ENCODE results near the gene KREMEN2.

The KREMEN2 gene

DNA sequence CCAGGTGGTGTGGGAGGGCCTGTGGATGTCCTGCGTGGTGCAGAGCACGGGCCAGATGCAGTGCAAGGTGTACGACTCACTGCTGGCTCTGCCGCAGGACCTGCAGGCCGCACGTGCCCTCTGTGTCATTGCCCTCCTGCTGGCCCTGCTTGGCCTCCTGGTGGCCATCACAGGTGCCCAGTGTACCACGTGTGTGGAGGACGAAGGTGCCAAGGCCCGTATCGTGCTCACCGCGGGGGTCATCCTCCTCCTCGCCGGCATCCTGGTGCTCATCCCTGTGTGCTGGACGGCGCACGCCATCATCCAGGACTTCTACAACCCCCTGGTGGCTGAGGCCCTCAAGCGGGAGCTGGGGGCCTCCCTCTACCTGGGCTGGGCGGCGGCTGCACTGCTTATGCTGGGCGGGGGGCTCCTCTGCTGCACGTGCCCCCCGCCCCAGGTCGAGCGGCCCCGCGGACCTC, 49.4 kb downstream of the KREMEN2 start:
- H3K9ac ChIP-seq (ENCODE audit: low read length) = no peak overlapping the region
- H3K36me3 ChIP-seq (ENCODE audit: low read length) = no peaks in the 10 kb centered on the region
- H3K9me2 ChIP-seq (replicated peaks; ENCODE audit: insufficient read depth, low read length) = no peaks in the 10 kb centered on the region
- H3K79me2 ChIP-seq (ENCODE audit: insufficient read depth, low read length) = no peaks in the 10 kb centered on the region
- no peaks in the 10 kb centered on the region for H3K9me3 ChIP-seq (ENCODE audit: insufficient read depth, low read length)
- no peak for TF ChIP-seq EZH2phosphoT487 (conservative IDR thresholded peaks at IDR 0.05; ENCODE audit: low read length)
- TF ChIP-seq, protein P1, sequence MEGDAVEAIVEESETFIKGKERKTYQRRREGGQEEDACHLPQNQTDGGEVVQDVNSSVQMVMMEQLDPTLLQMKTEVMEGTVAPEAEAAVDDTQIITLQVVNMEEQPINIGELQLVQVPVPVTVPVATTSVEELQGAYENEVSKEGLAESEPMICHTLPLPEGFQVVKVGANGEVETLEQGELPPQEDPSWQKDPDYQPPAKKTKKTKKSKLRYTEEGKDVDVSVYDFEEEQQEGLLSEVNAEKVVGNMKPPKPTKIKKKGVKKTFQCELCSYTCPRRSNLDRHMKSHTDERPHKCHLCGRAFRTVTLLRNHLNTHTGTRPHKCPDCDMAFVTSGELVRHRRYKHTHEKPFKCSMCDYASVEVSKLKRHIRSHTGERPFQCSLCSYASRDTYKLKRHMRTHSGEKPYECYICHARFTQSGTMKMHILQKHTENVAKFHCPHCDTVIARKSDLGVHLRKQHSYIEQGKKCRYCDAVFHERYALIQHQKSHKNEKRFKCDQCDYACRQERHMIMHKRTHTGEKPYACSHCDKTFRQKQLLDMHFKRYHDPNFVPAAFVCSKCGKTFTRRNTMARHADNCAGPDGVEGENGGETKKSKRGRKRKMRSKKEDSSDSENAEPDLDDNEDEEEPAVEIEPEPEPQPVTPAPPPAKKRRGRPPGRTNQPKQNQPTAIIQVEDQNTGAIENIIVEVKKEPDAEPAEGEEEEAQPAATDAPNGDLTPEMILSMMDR (IDR thresholded peaks at IDR 0.05; ENCODE audit: insufficient read depth, low read length, poor library complexity, severe bottlenecking) = no peak
- no peak overlapping the region for H3K4me3 ChIP-seq (ENCODE audit: insufficient read depth, low read length, poor library complexity, severe bottlenecking)
- H3F3A ChIP-seq (ENCODE audit: insufficient read depth) = no peaks in the 10 kb centered on the region
- no peak overlapping the region for H3K27ac ChIP-seq (ENCODE audit: low read depth, low read length)
- no peaks in the 10 kb centered on the region for H3K27me3 ChIP-seq (ENCODE audit: low read length)
- no peak overlapping the region for H2AFZ ChIP-seq (ENCODE audit: low read depth, low read length, severe bottlenecking)
- no peaks in the 10 kb centered on the region for H4K20me1 ChIP-seq (ENCODE audit: low read depth, low read length)
- H3K4me2 ChIP-seq (ENCODE audit: low read depth, low read length, poor library complexity, severe bottlenecking) = no peak overlapping the region

DNA sequence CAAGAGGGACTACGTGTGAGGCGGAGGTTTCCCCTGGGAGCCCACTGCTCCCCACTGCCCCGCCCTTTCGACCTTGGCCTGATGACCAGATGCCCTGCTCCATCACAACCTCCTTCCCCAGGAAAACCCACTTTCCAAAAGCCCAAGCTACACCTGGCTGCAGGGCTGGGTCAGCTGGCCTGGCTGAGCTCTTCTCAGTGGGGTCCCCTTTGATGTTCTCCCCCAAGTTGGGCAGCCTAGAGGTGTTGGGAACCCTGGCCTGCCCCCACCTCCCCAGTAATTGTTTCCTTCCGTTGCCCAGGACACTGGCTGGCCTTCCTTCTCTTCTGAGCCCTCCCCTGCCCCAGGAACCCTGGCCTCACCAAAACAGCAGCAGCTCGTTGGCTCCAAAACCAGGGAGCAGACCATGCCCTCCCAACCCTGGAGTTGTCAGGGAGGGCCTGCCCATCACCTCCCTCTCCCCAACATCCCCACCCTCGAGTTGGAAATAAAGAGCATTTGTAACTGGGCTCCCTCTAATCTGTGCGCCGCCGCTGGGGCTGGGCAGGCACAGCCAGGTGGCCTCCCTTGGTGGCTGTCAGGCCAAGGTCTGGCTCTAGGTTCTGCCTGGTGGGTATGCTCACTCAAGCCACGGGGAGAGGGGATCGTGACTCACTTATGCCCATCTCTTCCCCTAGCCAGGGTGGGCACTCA, 50.1 kb downstream of the KREMEN2 start:
- Histone ChIP-seq H3F3A (ENCODE audit: insufficient read depth) (no peaks in the 10 kb centered on the region), H3K4me2 (ENCODE audit: low read depth, low read length, poor library complexity, severe bottlenecking) (no peak overlapping the region), H3K27me3 (ENCODE audit: low read length) (no peaks in the 10 kb centered on the region)

DNA sequence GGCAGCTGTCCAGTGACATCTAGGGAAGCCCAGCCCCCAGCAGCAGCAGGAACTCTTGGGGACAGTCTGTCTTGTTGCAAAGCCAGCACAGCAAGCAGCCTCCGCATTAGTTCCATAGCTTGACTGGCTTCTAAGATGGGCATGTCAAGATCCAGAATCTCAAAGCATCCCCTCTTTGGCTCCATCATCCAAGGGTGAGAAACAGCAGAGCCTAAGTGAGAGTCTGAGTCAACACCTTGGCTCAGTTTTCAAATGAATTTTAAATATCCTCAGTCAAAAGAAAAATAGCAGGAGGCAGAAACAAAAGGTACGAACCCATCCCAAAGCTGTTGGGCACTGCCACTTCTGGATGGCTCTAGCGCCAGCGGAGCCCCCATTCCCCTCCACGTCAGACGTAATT, 50.9 kb downstream of the KREMEN2 start:
- H4K20me1 ChIP-seq (ENCODE audit: low read depth, low read length) = no peaks in the 10 kb centered on the region
- no peak overlapping the region for H2AFZ ChIP-seq (ENCODE audit: low read depth, low read length, severe bottlenecking)
- H3K4me2 ChIP-seq (ENCODE audit: low read depth, low read length, poor library complexity, severe bottlenecking) = no peak overlapping the region
- H3K9ac ChIP-seq (ENCODE audit: low read length) = no peak overlapping the region
- H3K9me2 ChIP-seq (replicated peaks; ENCODE audit: insufficient read depth, low read length) = no peaks in the 10 kb centered on the region
- H3K27ac ChIP-seq (ENCODE audit: low read depth, low read length) = no peak overlapping the region
- H3K9me3 ChIP-seq (ENCODE audit: insufficient read depth, low read length) = no peaks in the 10 kb centered on the region
- no peak overlapping the region for H3K4me3 ChIP-seq (ENCODE audit: insufficient read depth, low read length, poor library complexity, severe bottlenecking)
- no peaks in the 10 kb centered on the region for H3K36me3 ChIP-seq (ENCODE audit: low read length)
- H3K27me3 ChIP-seq (ENCODE audit: low read length) = no peaks in the 10 kb centered on the region
- H3F3A ChIP-seq (ENCODE audit: insufficient read depth) = no peaks in the 10 kb centered on the region
- TF ChIP-seq, protein P1 (IDR thresholded peaks at IDR 0.05; ENCODE audit: insufficient read depth, low read length, poor library complexity, severe bottlenecking) = no peak
- no peak for TF ChIP-seq EZH2phosphoT487 (conservative IDR thresholded peaks at IDR 0.05; ENCODE audit: low read length)
- no peaks in the 10 kb centered on the region for H3K79me2 ChIP-seq (ENCODE audit: insufficient read depth, low read length)

More for the DNA sequence above, 50.1 kb downstream of the KREMEN2 start:
- Histone ChIP-seq H3K27ac (ENCODE audit: low read depth, low read length) (no peak overlapping the region), H3K36me3 (ENCODE audit: low read length) (no peaks in the 10 kb centered on the region), H3K9ac (ENCODE audit: low read length) (no peak overlapping the region), H4K20me1 (ENCODE audit: low read depth, low read length) (no peaks in the 10 kb centered on the region), H2AFZ (ENCODE audit: low read depth, low read length, severe bottlenecking) (no peak overlapping the region), H3K4me3 (ENCODE audit: insufficient read depth, low read length, poor library complexity, severe bottlenecking) (no peak overlapping the region), H3K79me2 (ENCODE audit: insufficient read depth, low read length) (no peaks in the 10 kb centered on the region), H3K9me3 (ENCODE audit: insufficient read depth, low read length) (no peaks in the 10 kb centered on the region), H3K9me2 (replicated peaks; ENCODE audit: insufficient read depth, low read length) (no peaks in the 10 kb centered on the region)
- TF ChIP-seq, protein P1 (IDR thresholded peaks at IDR 0.05; ENCODE audit: insufficient read depth, low read length, poor library complexity, severe bottlenecking) = no peak
- TF ChIP-seq EZH2phosphoT487 (conservative IDR thresholded peaks at IDR 0.05; ENCODE audit: low read length) = no peak
